ENCODE results near the gene RASL11A. TPM values are rescaled to one million over a fixed set of nuclear protein-coding genes. Genes with fewer than 3 reads are reported as not detected.
"Not testable (repeated sequence)": the region's sequence is repeated elsewhere in the genome, so short reads cannot be mapped to it uniquely, and the experiment has no call there.

The RASL11A gene, protein sequence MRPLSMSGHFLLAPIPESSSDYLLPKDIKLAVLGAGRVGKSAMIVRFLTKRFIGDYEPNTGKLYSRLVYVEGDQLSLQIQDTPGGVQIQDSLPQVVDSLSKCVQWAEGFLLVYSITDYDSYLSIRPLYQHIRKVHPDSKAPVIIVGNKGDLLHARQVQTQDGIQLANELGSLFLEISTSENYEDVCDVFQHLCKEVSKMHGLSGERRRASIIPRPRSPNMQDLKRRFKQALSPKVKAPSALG
- polyA plus RNA-seq (2013, experiment 1 of 2; ENCODE audit: insufficient read length): 0.89 TPM
- 1.3 TPM for polyA plus RNA-seq (2013, experiment 2 of 2; ENCODE audit: insufficient read length)

DNA sequence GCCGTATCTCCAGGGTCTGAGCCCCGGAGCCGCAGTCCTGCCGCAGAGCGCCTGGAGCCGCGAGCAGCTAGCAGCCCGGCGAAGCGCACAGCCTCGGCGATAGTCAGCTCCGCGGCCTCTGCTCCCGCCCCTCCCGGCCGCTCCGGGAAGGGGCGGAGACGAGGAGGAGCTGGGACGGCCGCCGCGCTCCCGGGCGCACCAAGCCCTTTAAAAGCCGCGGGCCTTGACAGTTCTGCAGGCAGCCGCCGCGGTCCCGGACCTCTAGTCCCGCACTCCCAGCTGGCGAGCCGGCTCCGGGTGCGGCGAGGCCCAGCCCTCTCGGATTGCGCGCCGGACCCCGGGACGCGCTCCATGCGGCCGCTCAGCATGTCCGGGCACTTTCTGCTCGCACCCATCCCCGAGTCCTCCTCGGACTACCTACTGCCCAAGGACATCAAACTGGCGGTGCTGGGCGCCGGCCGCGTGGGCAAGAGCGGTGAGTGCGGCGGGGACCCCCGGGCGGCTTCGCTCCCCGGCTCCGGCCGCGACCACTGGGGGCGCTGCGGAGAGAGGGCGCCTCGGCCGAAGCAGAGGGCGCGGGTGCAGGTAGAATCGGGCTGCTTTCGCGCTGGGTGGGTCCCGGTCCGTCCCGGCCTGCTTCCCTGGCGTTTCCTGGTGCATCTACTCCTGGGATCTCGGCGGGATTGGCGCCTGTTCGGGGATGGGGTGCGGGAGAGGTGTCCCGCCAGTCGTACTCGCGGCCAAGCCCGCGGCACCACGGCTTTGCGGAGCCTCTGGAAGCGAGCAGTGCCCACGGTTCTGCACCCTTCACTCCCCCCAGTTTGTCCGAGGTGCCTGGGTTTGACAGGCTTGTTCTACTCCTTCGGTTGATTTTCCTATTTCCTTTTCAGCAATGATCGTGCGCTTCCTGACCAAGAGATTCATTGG is at the start of gene RASL11A:
Gene RASL11A (plus strand): TSS at position 237 of the 927 bp plus-strand sequence. CDS start 115 bp downstream, at position 352.
- DNase-seq: peak; percentile 86

DNA sequence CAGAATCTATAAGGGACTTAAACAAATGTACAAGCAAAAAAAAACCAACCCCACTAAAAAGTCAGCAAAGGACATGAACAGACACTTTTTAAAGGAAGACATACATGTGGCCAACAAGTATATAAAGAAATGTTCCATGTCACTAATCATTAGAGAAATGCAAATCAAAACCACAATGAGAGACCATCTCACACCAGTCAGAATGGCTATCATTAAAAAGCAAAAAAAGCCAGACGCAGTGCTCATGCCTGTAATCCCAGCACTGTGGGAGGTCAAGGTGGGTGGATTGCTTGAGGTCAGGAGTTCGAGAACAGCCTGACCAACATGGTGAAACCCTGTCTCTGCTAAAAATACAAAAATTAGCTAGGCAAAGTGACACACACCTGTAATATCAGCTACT is 48.5 kb upstream of the RASL11A start:
- not testable (repeated sequence) for DNase-seq

DNA sequence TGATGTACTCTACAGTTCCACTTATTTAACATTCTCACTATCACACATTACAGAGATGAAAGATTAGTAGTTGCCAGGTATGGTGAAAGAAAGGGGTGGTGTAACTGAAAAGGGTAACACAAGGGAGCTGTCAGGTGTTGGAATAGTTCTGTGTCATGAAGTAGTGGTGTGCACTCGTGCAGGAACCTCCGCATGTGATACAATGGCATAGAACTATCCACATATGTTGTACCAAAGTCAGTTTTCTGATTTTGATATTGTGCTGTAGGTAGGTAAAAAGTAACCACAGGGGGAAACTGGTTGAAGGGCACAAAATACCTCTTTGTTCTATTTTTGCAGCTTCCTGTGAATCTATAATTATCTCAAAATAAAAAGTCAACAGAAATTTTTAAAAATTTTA is 43.6 kb upstream of the RASL11A start:
- DNase-seq: no peak

DNA sequence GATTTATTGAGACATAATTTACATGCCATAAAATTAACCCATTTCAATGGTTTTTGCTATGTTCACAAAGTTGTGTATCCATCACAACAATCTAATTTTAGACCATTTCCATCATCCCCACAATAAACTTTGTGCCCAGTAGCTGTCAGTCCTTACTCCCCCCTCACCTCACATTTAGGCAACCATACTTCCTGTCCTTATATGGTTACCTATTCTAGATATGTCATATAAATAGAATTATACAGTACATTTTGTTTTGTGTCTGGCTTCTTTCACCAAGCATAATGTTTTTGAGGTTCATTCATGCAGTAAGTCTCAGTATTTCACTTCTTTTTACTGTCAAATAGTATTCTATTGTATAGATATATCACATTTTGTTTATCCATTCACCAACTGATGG is 42.5 kb upstream of the RASL11A start:
- DNase-seq: no peak

DNA sequence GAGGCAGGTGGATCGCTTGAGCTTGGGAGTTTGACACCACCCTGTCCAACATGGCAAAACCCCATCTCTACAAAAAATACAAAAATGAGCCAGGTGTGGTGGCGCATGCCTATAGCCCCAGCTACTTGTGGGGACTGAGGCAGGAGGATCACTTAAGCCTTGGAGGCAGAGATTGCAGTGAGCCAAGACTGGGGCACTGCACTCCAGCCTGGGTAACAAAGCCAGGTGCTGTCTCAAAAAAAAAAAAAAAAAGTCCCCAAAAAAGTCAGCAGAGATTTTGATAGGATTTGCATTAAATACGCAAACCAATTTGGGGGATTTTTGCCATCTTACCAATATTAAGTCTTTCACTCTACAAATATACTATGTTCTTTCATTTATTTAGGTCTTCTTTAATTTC is 41.0 kb upstream of the RASL11A start:
- no peak for DNase-seq

DNA sequence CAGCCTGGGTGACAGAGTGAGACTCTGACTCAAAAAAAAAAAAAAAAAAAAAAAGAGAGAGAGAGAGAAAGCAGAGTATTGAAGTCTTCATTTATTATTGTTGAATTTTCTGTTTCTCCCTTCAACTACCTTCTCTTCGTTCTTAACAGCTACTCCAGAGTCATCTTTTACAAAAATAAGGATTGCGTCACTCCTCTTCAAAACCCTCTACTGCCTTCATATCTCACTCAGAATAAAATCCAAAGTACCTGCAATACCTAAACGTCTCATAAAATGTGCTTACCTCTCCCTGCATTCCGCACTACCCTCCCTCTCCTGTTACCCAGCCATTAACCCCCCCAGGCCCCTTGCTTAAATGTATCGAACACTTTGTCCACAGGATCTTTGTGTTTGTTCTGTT is 36.7 kb upstream of the RASL11A start:
- DNase-seq: no peak

DNA sequence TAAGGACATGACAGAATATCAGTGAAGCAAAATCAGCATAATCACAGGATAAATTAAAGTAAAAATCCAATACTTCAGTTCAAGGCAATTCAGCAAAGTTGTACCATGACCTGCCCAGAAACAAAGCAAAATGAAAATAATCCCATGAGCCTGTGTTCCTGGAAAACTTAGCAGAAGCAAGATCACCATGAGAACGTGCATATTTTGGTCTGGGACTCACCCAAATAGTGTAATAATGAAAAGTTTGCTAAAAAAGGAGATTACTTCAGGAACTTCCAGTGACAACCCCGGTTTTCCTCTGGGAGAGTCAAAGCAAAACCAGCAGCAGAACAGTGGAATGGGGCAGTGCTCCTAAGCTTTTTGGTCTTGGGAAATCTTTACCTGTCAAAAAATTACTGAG is 34.2 kb upstream of the RASL11A start:
- DNase-seq: no peak

DNA sequence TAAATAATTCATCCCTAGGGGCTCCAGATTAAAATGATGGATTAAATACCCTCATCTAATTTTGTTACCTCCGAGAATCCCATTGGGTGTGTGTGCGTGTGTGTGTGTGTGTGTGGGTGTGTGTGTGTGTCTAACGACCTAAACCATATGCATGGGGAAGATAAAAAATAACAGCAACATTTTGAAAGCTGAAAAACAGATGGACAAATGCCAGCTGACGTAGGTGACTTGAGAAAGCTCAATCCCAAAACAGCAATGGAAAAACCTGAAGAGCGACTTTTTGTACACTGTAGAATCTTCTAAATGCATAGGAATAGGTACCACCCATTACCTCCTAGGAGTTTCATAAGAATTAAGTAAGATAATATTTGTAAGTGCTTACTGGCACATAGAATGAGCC is 27.9 kb upstream of the RASL11A start:
- DNase-seq: no peak

DNA sequence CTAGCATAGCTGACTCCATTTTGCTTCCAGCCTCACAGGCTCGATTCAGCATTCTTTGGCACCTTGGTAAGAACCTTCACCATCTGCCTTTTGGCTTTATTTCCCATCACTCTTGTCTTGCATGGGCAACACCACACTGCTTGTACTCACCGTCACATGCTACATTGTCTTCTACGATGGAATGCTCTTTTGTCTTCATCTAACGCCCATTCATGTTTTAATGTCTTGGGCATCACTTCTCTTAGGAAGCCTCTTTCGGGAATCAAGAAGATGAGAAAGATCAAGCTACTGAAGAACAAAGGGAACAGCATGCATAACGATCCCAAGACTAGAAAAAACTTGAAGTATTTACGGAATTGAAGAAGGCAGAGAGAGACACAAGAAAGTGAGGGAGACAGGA is 25.0 kb upstream of the RASL11A start:
- DNase-seq: no peak

DNA sequence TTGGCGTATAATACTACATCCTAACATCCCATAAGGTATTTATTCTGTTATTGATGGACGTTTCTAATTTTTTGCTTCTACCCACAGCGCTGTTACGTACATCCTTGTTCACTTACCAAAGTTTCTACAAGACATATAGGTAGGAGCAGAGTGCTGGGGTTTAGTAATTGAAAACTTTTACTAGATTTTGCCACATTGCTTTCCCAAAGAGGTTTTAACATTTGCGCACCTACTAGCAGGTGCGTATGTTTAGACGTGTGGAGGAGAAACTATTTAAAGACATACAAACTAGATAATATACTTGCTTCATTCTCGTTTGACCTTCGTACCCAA is 19.8 kb upstream of the RASL11A start:
- DNase-seq: no peak

DNA sequence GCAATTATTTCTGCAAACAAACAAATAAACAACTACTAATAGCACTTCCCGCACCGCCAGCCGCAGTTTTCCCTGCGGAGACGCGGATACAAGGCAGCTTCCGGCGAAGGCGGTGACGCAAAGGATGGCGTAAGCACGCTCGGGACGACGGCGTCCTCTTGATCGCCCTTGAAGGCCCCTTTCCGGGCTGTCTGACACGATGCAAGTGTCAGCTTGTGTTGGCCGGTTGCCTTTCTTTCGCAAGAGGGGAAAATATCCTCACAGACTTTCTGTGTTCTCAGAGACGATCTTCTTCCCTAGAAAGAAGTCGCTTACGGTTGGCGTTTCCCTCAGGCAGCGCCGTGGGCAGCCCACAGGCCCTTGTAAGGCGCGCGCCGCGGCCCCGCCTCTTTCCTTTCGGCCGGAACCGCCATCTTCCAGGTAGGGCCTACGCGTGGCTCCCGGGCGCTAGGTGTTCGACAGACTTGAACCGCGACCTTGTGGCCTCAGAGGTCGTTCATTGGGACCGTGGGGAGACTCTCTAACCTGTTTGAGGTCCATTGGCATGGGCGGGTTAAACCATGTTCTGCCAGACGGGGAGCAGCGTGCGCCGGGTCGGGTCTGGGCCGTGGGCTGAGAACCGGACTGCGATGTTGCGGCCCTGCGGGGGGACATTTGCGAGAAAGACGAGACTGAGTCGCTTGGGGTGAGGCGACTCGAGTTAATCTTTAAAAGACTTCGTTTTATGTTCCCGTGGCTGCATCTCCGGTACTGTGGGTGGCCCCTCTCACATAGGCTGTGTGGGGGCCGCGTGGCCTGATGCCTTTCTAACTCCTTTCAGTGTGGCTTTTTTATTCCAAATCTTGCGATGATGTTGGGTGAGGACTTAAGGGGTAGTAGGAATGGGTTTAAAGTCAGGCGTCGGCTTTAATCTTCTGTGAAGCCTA is 19.2 kb upstream of the RASL11A start, which contains the start of gene RPL21:
Gene RPL21 (plus strand): TSS at position 393 of the 926 bp plus-strand sequence. CDS start 2,219 bp downstream, outside the sequence.
- peak; percentile 97 for DNase-seq

DNA sequence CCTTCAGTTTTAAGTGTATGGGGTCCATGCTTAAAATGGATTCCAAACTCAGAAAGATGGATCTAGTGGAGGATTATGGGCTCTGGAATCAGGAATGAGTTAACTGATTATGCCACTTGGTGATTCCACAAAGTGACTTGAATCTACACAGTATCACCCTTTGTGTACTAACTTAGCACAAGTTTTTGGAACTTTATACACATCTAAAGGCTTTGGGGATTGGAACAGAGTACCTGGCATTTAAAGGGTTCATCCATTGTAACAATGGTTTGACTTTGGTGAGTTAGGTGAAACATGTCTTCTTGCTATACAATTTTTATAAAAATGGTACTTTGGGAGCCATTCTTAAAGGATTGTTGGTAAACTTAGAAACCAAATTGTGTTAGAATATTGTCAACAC is 18.2 kb upstream of the RASL11A start:
- no peak for DNase-seq

DNA sequence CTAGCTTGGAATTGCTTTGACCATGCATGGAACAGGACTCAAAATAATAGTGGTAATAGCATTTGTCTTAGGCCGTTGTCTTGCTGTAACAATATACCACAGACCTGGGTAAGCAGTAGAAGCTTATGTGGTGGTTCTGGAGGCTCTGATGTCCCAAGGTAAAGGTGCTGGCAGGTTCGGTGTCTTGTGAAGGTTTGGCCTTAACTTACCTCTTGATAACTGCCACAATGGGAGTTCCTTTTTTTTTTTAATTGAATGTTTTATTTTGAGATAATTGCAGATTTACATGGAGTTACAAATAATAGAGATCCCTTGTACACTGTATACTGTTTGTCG is 13.4 kb upstream of the RASL11A start:
- DNase-seq: no peak

DNA sequence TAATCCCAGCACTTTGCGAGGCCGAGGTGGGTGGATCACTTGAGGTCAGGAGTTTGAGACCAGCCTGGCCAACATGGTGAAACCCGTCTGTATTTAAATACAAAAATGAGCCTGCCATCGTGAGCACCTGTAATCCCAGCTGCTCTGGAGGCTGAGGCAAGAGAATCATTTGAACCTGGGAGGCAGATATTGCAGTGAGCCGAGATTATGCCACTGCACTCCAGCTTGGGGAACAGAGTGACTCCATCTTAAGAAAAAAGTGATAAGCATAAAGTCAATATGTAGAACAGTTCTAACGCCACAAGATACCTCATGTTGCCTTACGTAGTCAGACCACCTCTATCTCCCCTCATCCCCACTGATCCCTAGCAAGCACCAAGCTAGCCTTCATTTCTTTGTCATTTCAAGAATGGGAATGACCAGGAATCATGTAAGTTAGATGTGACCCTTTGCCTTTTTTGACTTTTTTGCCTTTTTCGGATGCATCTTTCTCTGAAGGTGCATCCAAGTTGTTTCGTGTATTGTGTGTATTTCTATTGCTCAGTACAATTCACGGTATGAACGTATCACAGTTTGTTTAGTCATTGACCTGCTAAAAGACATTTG is 12.9 kb upstream of the RASL11A start:
- no peak for DNase-seq

DNA sequence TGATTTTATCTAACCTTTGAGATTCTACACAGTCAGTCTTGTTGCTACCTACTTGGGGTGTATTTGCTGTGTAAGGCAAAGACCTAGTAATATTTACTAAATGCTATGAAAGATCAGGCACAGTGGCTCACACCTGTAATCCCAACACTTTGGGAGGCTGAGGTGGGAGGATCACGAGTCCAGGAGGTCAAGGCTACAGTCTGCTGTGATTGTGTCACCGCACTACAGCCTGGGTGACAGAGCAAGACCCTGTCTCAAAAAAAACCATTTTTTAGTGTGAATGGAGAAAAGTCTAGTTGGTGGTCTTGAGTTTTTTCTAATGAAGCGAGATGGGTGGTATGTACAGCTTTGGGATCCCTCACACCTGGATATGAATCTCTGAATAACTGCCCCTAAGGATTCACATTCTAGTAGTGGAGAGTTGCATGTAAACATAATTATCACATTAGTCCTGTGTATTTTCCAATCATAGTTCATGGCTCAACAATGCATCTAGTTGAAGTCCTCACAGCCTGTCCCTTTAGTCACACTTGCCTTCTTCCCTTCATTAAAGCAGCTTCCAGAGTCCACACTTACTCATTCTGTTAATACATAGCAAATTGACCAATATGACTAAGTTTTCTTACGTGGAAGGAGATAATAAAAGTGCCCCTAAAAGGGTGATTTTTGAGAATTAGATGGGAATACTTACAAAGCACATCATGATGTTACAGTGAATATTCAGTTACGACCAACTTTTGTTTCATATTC is 11.8 kb upstream of the RASL11A start:
- DNase-seq: no peak

DNA sequence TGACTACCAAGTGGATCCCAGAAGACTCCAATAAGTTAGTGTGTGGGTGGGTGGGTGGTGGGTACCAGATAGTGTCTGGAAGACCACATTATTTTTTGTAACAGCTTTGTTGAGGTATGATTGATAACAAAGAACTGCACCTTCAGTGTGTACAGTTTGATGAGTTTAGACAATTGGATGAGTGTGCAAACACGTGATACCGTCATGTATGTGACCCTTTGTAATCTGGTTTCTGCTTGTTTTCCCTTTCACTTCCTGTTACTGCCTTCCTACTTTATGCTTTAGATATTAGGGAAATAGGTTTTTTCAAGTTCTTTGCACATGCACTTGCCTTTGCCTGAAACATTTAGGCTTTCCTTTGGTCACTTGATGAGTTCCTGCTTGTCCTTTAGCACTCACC is 10.8 kb upstream of the RASL11A start:
- no peak for DNase-seq

DNA sequence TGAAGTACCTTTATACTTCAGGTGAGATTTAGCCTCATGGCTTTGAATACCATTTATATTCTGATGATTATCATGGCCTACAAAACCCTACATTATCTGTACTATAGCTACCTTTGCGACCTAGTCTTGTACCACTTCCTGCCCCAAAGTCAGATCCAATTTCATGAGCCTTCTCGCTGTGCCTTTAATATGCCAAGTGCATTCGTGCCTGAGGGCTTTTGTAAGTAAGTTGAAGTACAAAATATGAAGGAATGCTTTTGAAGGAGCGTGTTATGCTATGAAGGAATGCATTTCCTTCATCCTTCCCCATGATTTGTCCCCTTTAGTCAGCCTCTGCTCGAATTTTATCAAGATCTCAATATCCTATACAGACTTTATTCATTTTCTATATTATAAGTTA is 9.2 kb upstream of the RASL11A start:
- no peak for DNase-seq

DNA sequence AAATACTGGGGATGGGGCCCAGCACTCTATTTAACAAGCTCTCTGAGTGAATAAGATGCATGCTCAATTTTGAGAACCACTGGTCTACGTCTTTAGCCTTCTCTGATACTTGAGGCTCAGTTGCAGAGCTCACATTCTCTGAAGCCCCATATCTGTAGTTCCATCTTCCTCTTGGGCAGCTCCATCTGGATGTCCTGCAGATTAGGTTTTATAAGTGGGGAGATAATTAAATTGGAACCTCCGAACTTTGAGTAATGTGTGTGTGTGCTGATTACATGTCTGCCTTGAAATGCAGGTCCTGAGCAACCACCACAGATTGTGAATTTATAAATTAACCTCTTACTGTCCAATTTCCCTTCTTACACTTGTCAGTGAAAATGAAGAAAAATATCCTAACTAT is 7.2 kb upstream of the RASL11A start:
- no peak for DNase-seq

DNA sequence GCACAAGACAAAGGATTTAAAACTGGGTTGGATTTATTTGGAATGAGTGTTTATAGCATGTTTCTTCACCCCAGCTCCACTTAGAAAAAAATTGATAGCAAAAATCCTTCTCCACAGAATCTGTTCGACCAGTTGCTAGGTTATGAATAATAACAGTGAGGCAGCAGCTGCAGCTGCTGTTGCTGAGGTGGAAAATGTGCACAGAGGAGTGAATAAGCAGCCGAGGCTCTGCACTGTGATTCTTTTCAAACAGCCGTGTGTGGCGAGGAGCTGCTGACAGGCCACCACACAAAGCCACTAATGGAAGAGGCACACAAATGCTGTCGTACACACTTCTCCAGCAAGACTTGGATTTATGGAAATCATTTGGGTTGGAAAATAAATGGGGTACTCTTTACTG is 6.4 kb upstream of the RASL11A start:
- DNase-seq: peak; percentile 60

DNA sequence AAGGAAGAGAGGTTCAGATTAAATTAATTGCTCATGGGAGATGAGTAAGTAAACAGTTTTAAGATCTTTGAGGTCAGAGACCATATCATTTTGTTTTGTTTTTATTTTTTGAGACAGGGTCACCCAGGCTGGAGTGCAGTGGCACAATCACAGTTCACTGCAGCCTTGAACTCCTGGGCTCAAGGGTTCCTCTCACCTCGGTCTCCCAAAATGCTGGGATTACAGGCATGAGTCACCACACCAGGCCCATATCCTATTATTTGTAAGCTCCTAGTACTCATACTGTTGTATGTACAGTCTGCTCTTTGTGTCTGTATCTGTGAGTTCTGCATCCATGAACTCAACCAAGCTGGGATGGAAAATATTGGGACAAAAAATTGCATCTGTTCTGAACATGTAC is 6.0 kb upstream of the RASL11A start:
- DNase-seq: no peak

DNA sequence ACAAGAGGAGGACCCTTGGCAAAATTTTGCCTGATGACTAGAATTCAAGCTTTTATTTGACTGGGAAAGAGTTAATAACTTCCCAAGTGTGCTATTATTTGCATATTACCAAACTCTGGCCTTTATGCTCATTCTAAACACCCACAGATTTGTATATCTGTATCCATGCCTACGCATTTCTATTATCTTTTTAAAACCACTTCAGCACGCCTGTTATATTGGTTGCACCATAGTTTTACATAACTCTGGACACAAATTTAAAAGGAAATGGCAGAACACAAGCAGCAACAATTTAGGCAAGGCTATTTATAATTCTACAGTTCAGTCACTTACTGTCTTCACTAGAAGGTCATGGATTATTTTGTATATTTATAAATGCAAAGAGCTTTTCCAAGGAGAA is 3.7 kb upstream of the RASL11A start:
- no peak for DNase-seq

DNA sequence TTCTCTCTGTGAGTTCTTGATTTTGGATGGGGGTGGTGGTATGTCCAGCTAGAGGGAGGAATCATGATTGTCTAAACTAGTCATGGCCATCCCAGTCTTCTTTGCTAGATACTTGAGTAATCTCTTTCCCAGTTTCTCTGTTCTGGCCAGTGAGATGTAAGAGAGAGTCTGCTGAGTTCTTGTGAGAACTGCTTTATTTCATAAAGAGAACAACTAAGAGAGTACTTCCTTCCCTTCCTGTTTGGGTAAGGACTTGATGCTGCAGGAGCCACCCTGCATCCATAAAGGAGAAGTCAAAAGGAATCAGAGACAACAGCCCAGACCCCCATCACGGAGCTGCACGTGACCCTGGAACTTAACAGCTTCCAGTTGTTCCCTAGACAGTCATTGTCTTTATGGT is 3.0 kb upstream of the RASL11A start:
- DNase-seq: no peak

Measured in fibroblast of skin of abdomen (primary cell).